Thyroid gland (tissue), 4 donors: ENCODE measurements around the gene AGPAT4. TPM values are rescaled to one million over a fixed set of nuclear protein-coding genes. Genes with fewer than 3 reads are reported as not detected.

Source experiments
- DNase-seq, 2 donors: peaks; one replicate each; pipeline ENCODE4 v3.0.0-alpha.2; 2019
- H3K27ac ChIP-seq, 3 donors: fragments of 200-600 bp; sonication (generic); 1 replicate in 2 of 3; 2 replicates in 1 of 3; pipeline ENCODE4 v1.5.1; 2016 to 2019; ENCODE audit warnings: mild to moderate bottlenecking in 1 of 3, moderate library complexity in 1 of 3
- H3K27me3 ChIP-seq: fragments of 200-600 bp; sonication (generic); one replicate; pipeline ENCODE4 v1.5.1; 2019
- H3K36me3 ChIP-seq, 2 donors: fragments of 200-600 bp; sonication (generic); one replicate each; pipeline ENCODE4 v1.5.1; 2016 to 2019
- H3K4me1 ChIP-seq, 2 donors: fragments of 200-600 bp; sonication (generic); one replicate each; pipeline ENCODE4 v1.5.1; 2017 to 2019
- H3K4me3 ChIP-seq, 3 donors: fragments of 200-600 bp; sonication (generic); replicated peaks in 1 of 3; 1 replicate in 2 of 3; 2 replicates in 1 of 3; pipeline ENCODE4 v1.5.1; 2016; ENCODE audit warnings: mild to moderate bottlenecking in 1 of 3
- H3K9me3 ChIP-seq: fragments of 200-600 bp; sonication (generic); one replicate; pipeline ENCODE4 v1.5.1; 2017
- POLR2A ChIP-seq, 2 donors: fragments of 450-650 bp; IDR thresholded peaks; one replicate each; pipeline ENCODE4 v1.6.1; 2017; ENCODE audit warnings: antibody characterized with exemption in 2 of 2, mild to moderate bottlenecking in 2 of 2, moderate library complexity in 1 of 2
- WGBS, 2 donors: methylation state at CpG; one replicate each; pipeline ENCODE4 v1.1.5; 2017; 5-methylcytosine and 5-hydroxymethylcytosine counted together
- intact Hi-C: fragments of 100-400 bp; cut with DNase I; formaldehyde crosslinking; loops from one replicate; pipeline ENCODE4 v1.15.1; 2023
- total RNA-seq, 4 donors: library from RNA; depleted of rRNA; stranded (reverse); fragments of >200 nt; gene quantifications; one replicate each; pipeline ENCODE4 v1.2.3, GENCODE V29; 2016
- TF ChIP-seq, protein P1 (sequence below), 6 experiments: fragments of 200-600 bp in 3 of 6; fragments of 450-650 bp in 3 of 6; sonication (generic) in 3 of 6; IDR thresholded peaks; one replicate each; pipeline ENCODE4 v1.5.1; 2016 to 2019; ENCODE audit warnings: antibody characterized with exemption in 6 of 6, mild to moderate bottlenecking in 2 of 6, inconsistent platforms in 1 of 6, moderate library complexity in 1 of 6

AGPAT4 gene
- total RNA-seq, 4 donors from 2014 or later = 6.1 to 12.8 (median 6.9) TPM

DNA sequence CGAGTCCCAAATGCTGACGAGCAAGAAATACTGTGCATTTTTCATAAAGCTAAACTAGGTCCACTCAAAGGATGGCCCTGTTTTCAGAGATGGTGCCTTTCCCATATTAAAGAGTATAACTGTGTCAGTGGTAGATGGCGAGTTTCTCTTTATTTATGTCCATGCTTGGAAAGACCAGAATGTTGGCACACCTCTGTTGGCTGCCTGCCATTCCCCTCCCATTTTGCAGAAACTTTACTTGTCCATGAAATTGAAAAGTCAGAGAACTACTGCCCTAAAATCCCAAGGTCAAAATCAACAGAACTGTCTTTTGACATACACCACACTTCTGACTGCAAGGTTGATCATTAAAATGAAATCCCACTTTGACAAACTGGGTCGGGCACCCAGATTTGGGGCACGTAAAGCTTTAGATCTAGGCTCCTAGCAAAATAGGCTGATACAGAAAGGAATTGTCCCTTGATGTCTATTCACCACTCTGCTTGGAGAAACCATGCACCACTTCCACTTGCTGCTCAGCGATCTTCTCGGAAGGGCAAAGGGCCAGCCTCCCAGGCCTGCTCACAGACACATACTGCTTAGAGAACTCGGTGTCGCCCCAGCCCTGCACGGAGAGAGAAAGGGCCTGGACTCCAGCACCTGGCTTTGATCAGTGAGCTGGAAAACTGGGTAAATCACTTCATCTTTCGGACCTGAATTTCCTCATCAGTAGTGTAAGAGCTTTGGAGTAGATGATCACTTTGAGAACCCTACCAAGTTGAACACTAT lies 130.0 kb downstream of the AGPAT4 start:
- TF ChIP-seq POLR2A (IDR thresholded peaks at IDR 0.05) = no peak
- TF ChIP-seq, protein P1, sequence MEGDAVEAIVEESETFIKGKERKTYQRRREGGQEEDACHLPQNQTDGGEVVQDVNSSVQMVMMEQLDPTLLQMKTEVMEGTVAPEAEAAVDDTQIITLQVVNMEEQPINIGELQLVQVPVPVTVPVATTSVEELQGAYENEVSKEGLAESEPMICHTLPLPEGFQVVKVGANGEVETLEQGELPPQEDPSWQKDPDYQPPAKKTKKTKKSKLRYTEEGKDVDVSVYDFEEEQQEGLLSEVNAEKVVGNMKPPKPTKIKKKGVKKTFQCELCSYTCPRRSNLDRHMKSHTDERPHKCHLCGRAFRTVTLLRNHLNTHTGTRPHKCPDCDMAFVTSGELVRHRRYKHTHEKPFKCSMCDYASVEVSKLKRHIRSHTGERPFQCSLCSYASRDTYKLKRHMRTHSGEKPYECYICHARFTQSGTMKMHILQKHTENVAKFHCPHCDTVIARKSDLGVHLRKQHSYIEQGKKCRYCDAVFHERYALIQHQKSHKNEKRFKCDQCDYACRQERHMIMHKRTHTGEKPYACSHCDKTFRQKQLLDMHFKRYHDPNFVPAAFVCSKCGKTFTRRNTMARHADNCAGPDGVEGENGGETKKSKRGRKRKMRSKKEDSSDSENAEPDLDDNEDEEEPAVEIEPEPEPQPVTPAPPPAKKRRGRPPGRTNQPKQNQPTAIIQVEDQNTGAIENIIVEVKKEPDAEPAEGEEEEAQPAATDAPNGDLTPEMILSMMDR (IDR thresholded peaks at IDR 0.05) = no peak
- no peaks in the 10 kb centered on the region for H3K9me3 ChIP-seq
- DNase-seq = peak in 1 of 2 donors; percentile 24
- no peaks in the 10 kb centered on the region for H3K27me3 ChIP-seq
- no peak overlapping the region for H3K4me3 ChIP-seq
- H3K27ac ChIP-seq = no peak overlapping the region
- intact Hi-C loops = loop anchor here (5.0 kb wide), 1 partner anchor 233 kb away; no protein-coding TSS in a partner anchor
- H3K36me3 ChIP-seq = peaks cover 0 to 5% of the 10 kb centered on the region in 2 donors
- H3K4me1 ChIP-seq = peaks cover 0 to 7% of the 10 kb centered on the region in 2 donors
- 78 to 80% methylated on average over 11 of the region's 11 CpGs for WGBS, 2 donors

DNA sequence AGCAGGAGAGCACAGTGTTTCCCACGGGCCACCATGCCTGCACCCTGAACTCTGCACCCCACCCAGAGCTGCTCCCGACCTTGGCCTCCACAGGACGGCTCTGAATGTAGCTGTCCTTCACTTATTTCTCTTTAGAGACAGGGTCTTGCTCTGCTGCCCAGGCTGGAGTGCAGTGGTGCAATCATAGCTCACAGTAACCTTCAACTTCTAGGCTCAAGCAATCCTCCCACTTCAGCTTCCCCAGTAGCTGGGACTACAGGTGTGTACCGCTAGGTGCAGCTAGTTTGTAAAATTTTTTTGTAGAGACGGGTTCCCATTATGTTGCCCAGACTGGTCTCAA lies 130.9 kb downstream of the AGPAT4 start:
- no peak for TF ChIP-seq POLR2A (IDR thresholded peaks at IDR 0.05)
- no peak overlapping the region for H3K27ac ChIP-seq
- no peaks in the 10 kb centered on the region for H3K27me3 ChIP-seq
- H3K36me3 ChIP-seq = no peaks in the 10 kb centered on the region
- peaks cover 0 to 7% of the 10 kb centered on the region in 2 donors for H3K4me1 ChIP-seq
- H3K9me3 ChIP-seq = no peaks in the 10 kb centered on the region
- 95 to 100% methylated on average over 5 of the region's 5 CpGs for WGBS, 2 donors
- no peak for DNase-seq
- no peak overlapping the region for H3K4me3 ChIP-seq
- intact Hi-C loops = loop anchor here (5.0 kb wide), 1 partner anchor 234 kb away; no protein-coding TSS in a partner anchor

DNA sequence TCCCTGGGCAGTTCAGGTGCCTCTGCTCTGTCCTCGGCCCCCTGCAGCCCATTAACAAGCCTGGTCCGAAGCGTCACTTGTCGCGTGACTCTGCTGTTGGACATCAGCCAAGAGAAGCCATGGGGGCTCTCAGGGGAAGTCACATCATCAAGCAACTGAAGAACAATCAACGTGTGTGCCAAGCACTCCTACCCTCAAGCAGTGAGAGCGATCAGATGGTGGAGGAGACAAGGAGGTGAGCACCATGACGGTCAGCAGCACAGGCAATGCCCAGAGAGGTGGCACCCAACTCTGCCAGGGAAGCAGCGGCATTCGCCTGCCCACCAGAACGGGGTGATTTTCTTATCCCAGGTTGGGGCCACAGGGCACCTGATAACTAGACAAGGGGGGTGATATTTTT lies 132.7 kb downstream of the AGPAT4 start:
- H3K4me3 ChIP-seq = no peak overlapping the region
- 72 to 74% methylated on average over 11 of the region's 11 CpGs for WGBS, 2 donors
- peaks cover 0 to 7% of the 10 kb centered on the region in 2 donors for H3K4me1 ChIP-seq
- intact Hi-C loops = loop anchor here (5.0 kb wide), 1 partner anchor 236 kb away; no protein-coding TSS in a partner anchor
- no peak for DNase-seq
- no peak overlapping the region for H3K27ac ChIP-seq
- H3K27me3 ChIP-seq = no peaks in the 10 kb centered on the region
- TF ChIP-seq, protein P1 (IDR thresholded peaks at IDR 0.05) = no peak
- H3K36me3 ChIP-seq = no peaks in the 10 kb centered on the region
- no peaks in the 10 kb centered on the region for H3K9me3 ChIP-seq

DNA sequence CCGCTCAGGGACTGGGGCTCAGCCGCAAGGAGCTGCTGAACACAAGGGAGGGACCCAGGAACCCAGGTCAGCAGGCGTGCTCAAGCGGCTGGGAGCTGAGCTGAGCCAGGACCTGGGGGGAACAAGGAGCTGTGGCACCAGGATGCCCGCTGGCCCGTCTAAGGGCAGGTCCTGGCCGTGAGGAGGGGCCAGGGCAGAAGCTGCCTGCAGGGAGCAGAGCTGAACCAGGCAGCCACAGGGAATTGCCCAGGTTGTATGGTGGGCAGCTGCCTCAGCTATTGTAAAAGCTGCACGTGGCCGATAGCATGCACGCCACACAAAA lies 133.3 kb downstream of the AGPAT4 start:
- Histone ChIP-seq H3K27me3 (no peaks in the 10 kb centered on the region), H3K27ac (no peak overlapping the region), H3K36me3 (no peaks in the 10 kb centered on the region), H3K4me3 (no peak overlapping the region), H3K4me1 (peaks cover 5 to 13% of the 10 kb centered on the region in 2 donors), H3K9me3 (no peaks in the 10 kb centered on the region)
- 97 to 99% methylated on average over 6 to 8 of the region's 10 CpGs for WGBS, 2 donors
- no peak for TF ChIP-seq POLR2A (IDR thresholded peaks at IDR 0.05)
- TF ChIP-seq, protein P1 (IDR thresholded peaks at IDR 0.05) = no peak
- no peak for DNase-seq
- intact Hi-C loops = loop anchor here (5.0 kb wide), 1 partner anchor 237 kb away; no protein-coding TSS in a partner anchor

DNA sequence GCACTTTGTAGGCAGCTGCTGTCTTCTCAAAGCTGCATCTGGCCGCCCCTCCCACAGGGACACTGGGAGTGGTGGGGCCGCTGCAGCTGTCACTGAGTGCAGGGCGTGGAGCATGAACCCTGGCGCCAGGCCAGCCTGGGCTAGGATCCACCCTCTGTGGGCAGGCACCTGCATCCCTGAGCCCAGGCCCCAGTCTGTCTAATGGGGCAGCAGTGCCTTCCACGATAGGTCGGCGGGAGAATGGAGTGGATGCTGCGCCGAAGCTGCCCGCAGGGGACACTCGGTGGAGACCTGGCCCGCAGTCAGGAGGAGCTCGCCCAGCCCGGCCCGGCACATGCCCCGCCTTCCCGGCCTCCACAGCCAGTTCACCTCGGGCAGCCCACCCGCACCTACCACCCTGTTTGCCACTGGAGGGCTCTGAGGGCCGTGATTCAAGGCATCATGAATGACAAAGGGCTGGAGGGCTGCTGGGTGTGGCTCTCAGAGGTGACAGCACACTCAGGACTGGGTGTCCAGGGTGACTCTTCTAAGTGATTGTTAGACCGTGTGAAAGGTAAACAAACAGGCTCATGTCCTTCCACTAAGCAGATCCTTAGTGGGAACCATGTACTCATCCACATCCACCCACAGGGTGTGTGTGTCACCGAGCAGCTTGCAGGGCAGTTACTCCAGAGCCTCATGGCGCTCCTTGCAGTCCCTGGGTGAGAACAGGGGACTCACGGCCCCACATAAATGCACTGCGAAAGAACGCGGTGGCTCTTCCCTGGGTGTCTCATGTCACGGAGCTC lies 133.9 kb downstream of the AGPAT4 start:
- intact Hi-C loops = loop anchor here (5.0 kb wide), 1 partner anchor 237 kb away; no protein-coding TSS in a partner anchor
- Histone ChIP-seq H3K36me3 (no peaks in the 10 kb centered on the region), H3K4me1 (peaks cover 6 to 16% of the 10 kb centered on the region in 2 donors), H3K27me3 (no peaks in the 10 kb centered on the region), H3K9me3 (no peaks in the 10 kb centered on the region), H3K4me3 (no peak overlapping the region), H3K27ac (no peak overlapping the region)
- TF ChIP-seq, protein P1 (IDR thresholded peaks at IDR 0.05) = peak in 2 of 6 experiments; percentile 35 to 52
- no peak for TF ChIP-seq POLR2A (IDR thresholded peaks at IDR 0.05)
- WGBS, 2 donors = 72 to 95% methylated on average over 13 to 24 of the region's 28 CpGs
- DNase-seq = no peak
